GM19239 (cell line): Measurements from ENCODE around the gene CHST9.
A peak's percentile ranks its signal among the peaks of the same experiment; 100 is the strongest.
"Not testable (repeated sequence)": the region's sequence is repeated elsewhere in the genome, so short reads cannot be mapped to it uniquely, and the experiment has no call there.

Source experiments
- DNase-seq: peaks from one replicate; pipeline ENCODE4 v3.0.0; 2011; ENCODE audit warnings: low spot score; ENCODE audit not compliant: insufficient read length
- FAIRE-seq: peaks from 2 replicates; lab custom pipeline; 2011; peaks lifted over from hg19 to GRCh38; lab: Jason Lieb, UNC

Gene CHST9

GRCh38 chr18:27010784-27011183, 174.3 kb downstream of the CHST9 start:
- FAIRE-seq: no peak

DNA sequence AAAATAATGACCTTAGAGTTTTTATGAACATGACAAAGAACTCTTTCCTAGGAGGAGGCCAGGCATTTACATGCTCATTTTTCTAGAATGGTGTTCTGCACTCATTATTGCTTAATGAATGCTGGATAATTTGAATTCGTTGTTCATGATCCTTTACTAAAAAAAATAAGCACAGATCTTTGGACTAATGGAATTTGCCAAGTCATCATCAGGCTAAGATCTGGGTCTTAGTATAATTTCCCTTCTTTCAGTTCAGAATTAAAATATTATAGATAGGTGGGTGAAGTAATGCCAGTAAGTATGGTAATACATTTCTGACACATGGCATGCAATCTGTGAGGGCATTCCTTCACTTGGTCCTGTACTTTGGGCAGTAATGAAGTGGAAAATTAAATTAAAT, 175.8 kb downstream of the CHST9 start:
- FAIRE-seq (no peak), DNase-seq (no peak)

More at GRCh38 chr18:27010784-27011183, 174.3 kb downstream of the CHST9 start:
- DNase-seq: no peak

DNA sequence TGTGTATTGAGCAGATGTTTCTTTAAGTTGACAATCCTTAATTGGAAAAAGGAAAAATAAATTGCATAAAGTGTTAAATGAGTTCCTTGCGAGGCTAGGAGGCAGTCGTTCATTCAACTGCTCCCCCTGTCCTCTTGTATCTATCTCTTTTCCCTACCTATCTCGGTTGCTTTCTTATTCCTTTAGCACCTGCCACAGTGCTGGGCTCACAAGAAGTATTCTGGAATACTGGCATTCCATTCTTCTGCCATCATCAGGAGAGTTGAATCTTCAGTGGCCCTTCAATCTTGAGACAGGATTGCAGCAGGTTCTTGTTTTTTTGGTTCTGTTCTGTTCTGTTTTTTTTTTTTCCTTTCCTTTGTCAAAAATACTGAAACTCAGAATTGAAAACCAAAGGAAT, 176.5 kb downstream of the CHST9 start:
- FAIRE-seq (no peak), DNase-seq (no peak)

- no peak for FAIRE-seq
- DNase-seq: no peak
Observed at GRCh38 chr18:27007880-27008279, 177.2 kb downstream of the CHST9 start.

GRCh38 chr18:27005589-27005988, 179.5 kb downstream of the CHST9 start:
- FAIRE-seq (no peak), DNase-seq (no peak)

DNA sequence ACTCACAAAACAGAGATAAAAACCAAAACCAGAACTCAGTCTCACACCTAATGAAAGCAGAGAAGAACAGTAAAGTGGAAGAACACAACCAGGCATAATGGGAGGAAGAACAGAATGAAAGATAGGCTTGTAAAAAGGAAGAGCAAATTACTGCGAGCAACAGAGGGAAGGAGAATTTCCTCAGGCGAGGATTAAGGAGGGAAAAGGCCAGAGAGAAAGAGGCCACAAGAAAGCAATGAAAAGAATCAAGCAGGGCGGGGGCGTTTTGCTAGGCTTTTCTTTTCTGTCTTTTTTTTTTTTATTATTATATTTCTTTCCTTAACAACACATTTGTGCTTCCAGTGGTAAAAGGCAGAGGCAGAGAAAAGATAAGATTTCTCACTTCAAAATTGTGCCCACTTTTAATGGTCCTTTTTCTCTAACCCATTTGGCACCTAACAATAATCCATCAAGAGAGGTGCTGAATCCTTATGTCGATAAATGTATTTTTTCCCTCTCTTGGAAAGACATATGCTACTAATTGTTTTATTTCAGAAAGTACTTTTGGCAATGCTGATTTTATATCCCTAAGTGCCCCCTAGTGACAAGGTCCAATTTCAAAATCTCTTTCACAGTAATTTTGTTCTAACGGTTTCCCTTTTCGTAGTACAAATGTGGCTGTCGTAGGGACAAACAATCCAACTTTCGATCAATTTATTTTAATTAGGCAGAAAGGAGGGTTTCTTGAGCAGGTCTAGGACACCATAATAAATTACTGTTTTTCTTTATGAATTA, 180.9 kb downstream of the CHST9 start:
- FAIRE-seq: peak; percentile 8
- DNase-seq: no peak

DNA sequence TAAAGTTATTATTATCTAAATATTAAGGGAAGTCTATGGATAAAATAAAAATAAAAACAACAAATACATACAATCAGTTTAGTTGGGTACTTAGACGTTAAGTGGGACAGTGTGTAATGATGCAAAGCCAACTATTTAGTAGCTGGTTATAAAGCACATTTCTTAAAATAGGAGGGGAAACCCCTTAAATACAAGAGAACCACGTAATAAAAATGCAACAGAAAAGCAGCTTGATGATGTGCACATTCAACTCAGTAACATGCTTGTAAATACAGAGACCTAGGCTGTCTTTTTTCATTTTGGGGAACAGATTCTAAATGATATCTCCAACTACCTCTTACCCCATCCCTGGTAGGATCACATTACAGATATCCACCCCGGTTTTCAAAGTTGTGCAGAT, 185.3 kb downstream of the CHST9 start:
- FAIRE-seq (no peak), DNase-seq (no peak)

- DNase-seq (no peak), FAIRE-seq (no peak)
Observed at GRCh38 chr18:26993568-26993967, 191.5 kb downstream of the CHST9 start.

GRCh38 chr18:26992926-26993325, 192.2 kb downstream of the CHST9 start:
- DNase-seq: no peak
- FAIRE-seq: no peak

DNA sequence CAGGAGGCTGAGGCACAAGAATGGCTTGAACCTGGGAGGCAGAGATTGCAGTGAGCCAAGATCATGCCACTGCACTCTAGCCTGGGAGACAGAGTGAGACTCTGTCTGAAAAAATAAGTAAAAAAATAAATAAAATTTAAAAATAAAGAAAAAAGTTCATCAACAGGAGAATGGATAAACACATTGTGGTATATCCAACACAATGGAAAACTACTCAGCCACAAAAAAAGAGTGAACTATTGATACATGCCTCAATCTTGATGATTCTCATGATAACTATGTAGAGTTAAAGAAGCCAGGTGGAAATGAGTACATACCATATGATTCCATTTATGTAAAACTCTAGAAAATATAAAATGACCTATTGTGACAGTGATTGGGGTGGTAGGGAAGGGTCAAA, 195.3 kb downstream of the CHST9 start:
- DNase-seq (no peak), FAIRE-seq (no peak)

- no peak for FAIRE-seq
- DNase-seq: no peak
Observed at GRCh38 chr18:26981360-26982082, 203.6 kb downstream of the CHST9 start.

- FAIRE-seq (peak; percentile 92), DNase-seq (peak; percentile 32)
Observed at GRCh38 chr18:26978812-26979341, 206.2 kb downstream of the CHST9 start.

- DNase-seq (no peak), FAIRE-seq (no peak)
Observed at GRCh38 chr18:26977781-26978180, 207.3 kb downstream of the CHST9 start.

DNA sequence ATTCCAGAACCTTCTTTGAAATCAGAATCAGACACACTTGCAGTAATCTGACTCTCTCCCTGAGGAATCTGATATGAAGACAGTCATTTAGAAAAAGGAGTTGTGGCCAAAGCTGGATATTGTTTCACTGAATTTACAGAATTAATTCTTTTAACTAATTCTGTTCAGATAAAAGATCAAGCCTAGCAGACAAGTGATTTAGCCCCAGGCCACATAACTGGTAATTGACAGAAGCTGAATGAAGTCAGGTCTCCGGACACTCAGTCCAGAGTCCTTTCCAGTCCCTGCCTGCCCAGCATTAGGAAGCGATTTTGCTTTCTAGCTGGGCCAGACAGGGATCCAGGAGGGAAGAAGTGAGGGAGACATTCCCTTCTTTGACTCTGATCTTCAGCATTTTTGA, 208.9 kb downstream of the CHST9 start:
- no peak for FAIRE-seq

DNA sequence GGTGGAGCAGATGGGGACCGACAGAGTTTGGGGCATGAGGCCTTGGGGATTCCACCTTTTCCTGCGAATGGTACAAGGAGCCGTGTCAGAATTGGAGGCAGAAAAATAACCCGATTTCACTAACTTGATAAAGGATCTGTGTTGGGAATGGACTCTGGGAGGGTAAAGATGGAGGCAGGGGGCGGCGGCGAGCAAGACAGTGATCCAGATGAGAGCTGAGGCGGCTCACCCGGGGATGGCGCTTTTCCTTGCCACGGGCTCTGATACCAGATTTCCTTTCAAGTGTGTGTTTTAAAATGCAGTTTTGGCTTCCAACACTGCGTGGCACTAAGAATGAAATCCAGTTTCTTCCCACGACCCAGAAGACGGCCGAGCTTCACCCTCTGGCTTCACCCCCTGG, 212.6 kb downstream of the CHST9 start:
- FAIRE-seq, DNase-seq: not testable (repeated sequence)

More for the DNA sequence above, 208.9 kb downstream of the CHST9 start:
- DNase-seq: no peak

DNA sequence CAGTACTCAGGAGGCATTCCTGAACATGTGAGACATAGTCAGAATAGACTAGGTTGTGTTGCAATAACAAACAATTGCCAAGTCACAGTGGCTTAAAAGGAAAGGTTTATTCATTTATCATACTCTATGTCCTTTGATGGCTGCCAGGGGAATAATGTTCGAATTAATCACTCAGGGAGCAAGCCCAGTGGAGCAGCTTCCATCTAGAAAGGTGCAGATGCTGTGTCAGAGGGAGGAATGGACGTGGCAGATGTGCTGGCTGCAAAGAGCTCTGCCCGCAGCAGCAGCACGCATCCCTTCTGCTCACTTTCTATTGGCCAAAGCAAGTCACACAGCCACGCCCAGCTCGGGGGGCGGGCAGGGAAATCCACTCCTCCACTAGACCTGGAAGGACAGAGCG, 213.7 kb downstream of the CHST9 start:
- FAIRE-seq (no peak), DNase-seq (no peak)

GRCh38 chr18:26970637-26971036, 214.5 kb downstream of the CHST9 start:
- DNase-seq (no peak), FAIRE-seq (no peak)

- no peak for DNase-seq
- no peak for FAIRE-seq
Observed at GRCh38 chr18:26965206-26965605, 219.9 kb downstream of the CHST9 start.

DNA sequence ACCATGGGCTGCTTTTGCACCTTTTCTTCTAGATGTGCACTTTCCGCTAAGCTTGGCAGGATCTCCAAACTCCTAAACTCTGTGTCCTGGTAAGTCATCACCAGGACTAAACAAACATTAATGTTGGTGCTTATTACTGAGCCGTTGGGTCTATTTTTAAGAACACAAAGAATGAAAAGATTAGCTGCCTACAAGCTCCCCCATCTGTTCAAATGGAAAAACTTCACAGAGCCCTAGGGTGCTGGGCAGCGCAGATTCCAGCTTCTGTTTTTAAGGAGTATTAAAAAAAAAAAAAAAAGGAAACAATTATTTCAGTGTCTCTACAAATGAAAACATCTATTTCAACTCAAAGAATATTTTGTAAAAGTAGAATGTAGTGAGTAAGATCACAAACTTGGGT, 221.8 kb downstream of the CHST9 start:
- FAIRE-seq (no peak), DNase-seq (no peak)

DNA sequence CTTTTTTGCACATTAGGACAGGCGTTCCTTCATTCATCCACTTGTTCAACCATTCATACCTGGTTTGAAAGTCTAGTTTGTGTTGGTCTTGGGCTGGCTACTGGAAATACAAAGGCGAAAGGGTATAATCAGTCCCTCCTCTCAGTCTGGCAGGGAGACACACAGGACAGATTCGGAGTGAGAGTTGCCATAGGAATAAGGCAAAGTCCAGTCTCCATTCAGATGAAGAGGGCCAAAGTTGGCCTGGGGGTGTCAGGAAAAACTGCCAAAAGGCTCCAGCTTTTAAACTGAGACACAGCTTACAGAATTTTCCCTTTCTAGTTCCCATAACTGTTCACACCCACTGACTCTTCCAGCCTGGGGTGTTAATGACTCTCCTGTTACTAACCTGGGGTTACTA, 223.3 kb downstream of the CHST9 start:
- no peak for FAIRE-seq
- DNase-seq: no peak

GRCh38 chr18:26960911-26961310, 224.2 kb downstream of the CHST9 start:
- no peak for DNase-seq
- FAIRE-seq: no peak
